OCI-LY1 (cell line): ENCODE data around the gene WDR83.

Experiments used
- H2AFZ ChIP-seq: fragments of 200-600 bp; sonication (generic), shearing (Covaris generic); 2 replicates; pipeline ENCODE4 v1.6.0; 2014; ENCODE audit warnings: antibody characterized with exemption, mild to moderate bottlenecking, low read length
- H3F3A ChIP-seq: fragments of 200-600 bp; sonication (generic), shearing (Covaris generic); 2 replicates; pipeline ENCODE4 v1.6.0; 2014; ENCODE audit warnings: mild to moderate bottlenecking, antibody characterized with exemption, low read length, moderate library complexity; ENCODE audit not compliant: insufficient read depth
- H3K27ac ChIP-seq: fragments of 200-600 bp; sonication (generic); 2 replicates; pipeline ENCODE4 v1.5.1; 2014; ENCODE audit warnings: low read length, mixed run types, mild to moderate bottlenecking, low read depth; ENCODE audit not compliant: poor library complexity, severe bottlenecking
- H3K27me3 ChIP-seq: fragments of 200-600 bp; sonication (generic); 2 replicates; pipeline ENCODE4 v1.6.0; 2014; ENCODE audit warnings: antibody characterized with exemption, mild to moderate bottlenecking, low read length, moderate library complexity; ENCODE audit not compliant: insufficient read depth
- H3K36me3 ChIP-seq: fragments of 200-600 bp; sonication (generic); 2 replicates; pipeline ENCODE4 v1.6.1; 2014; ENCODE audit warnings: mild to moderate bottlenecking, antibody characterized with exemption, low read length, moderate library complexity, mixed read lengths; ENCODE audit not compliant: insufficient read depth
- H3K4me1 ChIP-seq: fragments of 200-600 bp; sonication (generic); 2 replicates; pipeline ENCODE4 v1.5.1; 2014; ENCODE audit warnings: mild to moderate bottlenecking, low read length, moderate library complexity; ENCODE audit not compliant: insufficient read depth, severe bottlenecking
- H3K4me2 ChIP-seq: fragments of 200-600 bp; sonication (generic), shearing (Covaris generic); 2 replicates; pipeline ENCODE4 v1.6.1; 2014; ENCODE audit warnings: low read length
- H3K4me3 ChIP-seq: fragments of 200-600 bp; sonication (generic); 2 replicates; pipeline ENCODE4 v1.5.1; 2014; ENCODE audit warnings: low read length, low read depth, mild to moderate bottlenecking, mixed read lengths; ENCODE audit not compliant: poor library complexity, severe bottlenecking
- H3K79me2 ChIP-seq: fragments of 200-600 bp; shearing (Covaris generic); 2 replicates; pipeline ENCODE4 v1.6.1; 2016; ENCODE audit warnings: mixed run types, low read length, mixed read lengths; ENCODE audit not compliant: insufficient read depth
- H3K9ac ChIP-seq: fragments of 200-600 bp; sonication (generic), shearing (Covaris generic); 2 replicates; pipeline ENCODE4 v1.6.1; 2014; ENCODE audit warnings: mild to moderate bottlenecking, low read length, mixed read lengths
- H3K9me2 ChIP-seq: fragments of 200-600 bp; sonication (generic), shearing (Covaris generic); 2 replicates; pipeline ENCODE4 v1.6.1; 2014; ENCODE audit warnings: low read depth, mild to moderate bottlenecking, low read length, mixed read lengths
- H3K9me3 ChIP-seq: fragments of 200-600 bp; shearing (Covaris generic); 2 replicates; pipeline ENCODE4 v1.6.1; 2014; ENCODE audit warnings: low read length, mixed read lengths
- H4K20me1 ChIP-seq: fragments of 200-600 bp; sonication (generic), shearing (Covaris generic); 2 replicates; pipeline ENCODE4 v1.6.0; 2016; ENCODE audit warnings: mild to moderate bottlenecking, low read length; ENCODE audit not compliant: insufficient read depth
- CTCF ChIP-seq: fragments of 200-600 bp; sonication (generic), shearing (Covaris generic); IDR thresholded peaks from 2 replicates; pipeline ENCODE4 v1.5.1; 2017; ENCODE audit warnings: mild to moderate bottlenecking, antibody characterized with exemption, low read length, moderate library complexity, mixed read lengths
- EZH2 ChIP-seq: fragments of 200-600 bp; sonication (generic), shearing (Covaris generic); IDR thresholded peaks from 2 replicates; pipeline ENCODE4 v1.8.0; 2017; ENCODE audit warnings: borderline replicate concordance, mixed run types, mild to moderate bottlenecking, antibody characterized with exemption, low read length, moderate library complexity, mixed read lengths

WDR83 gene

GRCh38 chr19:12689012-12689411 lies 22.4 kb downstream of the WDR83 start:
- Histone ChIP-seq H3K9me2 (no peaks in the 10 kb centered on the region), H3K4me1 (no peaks in the 10 kb centered on the region), H3K79me2 (no peaks in the 10 kb centered on the region), H3K27me3 (no peaks in the 10 kb centered on the region), H2AFZ (no peak overlapping the region), H3F3A (no peaks in the 10 kb centered on the region), H3K9me3 (no peaks in the 10 kb centered on the region), H3K4me2 (no peak overlapping the region), H3K36me3 (no peaks in the 10 kb centered on the region), H3K9ac (no peak overlapping the region), H4K20me1 (no peaks in the 10 kb centered on the region), H3K4me3 (no peak overlapping the region), H3K27ac (no peak overlapping the region)
- no peak for TF ChIP-seq EZH2
- no peak for TF ChIP-seq CTCF

GRCh38 chr19:12689581-12690216 lies 23.1 kb downstream of the WDR83 start:
- Histone ChIP-seq H3K4me2 (no peak overlapping the region), H3K9me2 (no peaks in the 10 kb centered on the region), H4K20me1 (no peaks in the 10 kb centered on the region), H3K9ac (no peak overlapping the region), H3K36me3 (no peaks in the 10 kb centered on the region), H3K27ac (no peak overlapping the region), H3F3A (no peaks in the 10 kb centered on the region), H3K27me3 (no peaks in the 10 kb centered on the region), H3K9me3 (no peaks in the 10 kb centered on the region), H3K4me3 (no peak overlapping the region), H3K79me2 (no peaks in the 10 kb centered on the region), H3K4me1 (no peaks in the 10 kb centered on the region), H2AFZ (no peak overlapping the region)
- TF ChIP-seq EZH2 (no peak), CTCF (no peak)

GRCh38 chr19:12692960-12693359 lies 26.4 kb downstream of the WDR83 start:
- H3K9me2 ChIP-seq = no peaks in the 10 kb centered on the region
- no peak overlapping the region for H3K4me3 ChIP-seq
- H3K4me2 ChIP-seq = no peak overlapping the region
- peaks cover 20% of the 10 kb centered on the region for H3K4me1 ChIP-seq
- TF ChIP-seq CTCF (no peak), EZH2 (no peak)
- H3F3A ChIP-seq = peaks cover 7% of the 10 kb centered on the region; the same call in 1 of the 2 replicates
- H3K36me3 ChIP-seq = peaks cover 3% of the 10 kb centered on the region; the same call in 1 of the 2 replicates
- no peak overlapping the region for H3K9ac ChIP-seq
- no peaks in the 10 kb centered on the region for H4K20me1 ChIP-seq
- H3K27ac ChIP-seq = no peak overlapping the region
- no peaks in the 10 kb centered on the region for H3K9me3 ChIP-seq
- no peak overlapping the region for H2AFZ ChIP-seq
- no peaks in the 10 kb centered on the region for H3K79me2 ChIP-seq
- H3K27me3 ChIP-seq = no peaks in the 10 kb centered on the region
